Tibial artery (tissue), 4 donors: ENCODE results near the gene SRP68.

Source experiments
- DNase-seq, 2 donors: peaks; one replicate each; pipeline ENCODE4 v3.0.0-alpha.2; 2019
- H3K27ac ChIP-seq, 2 donors: fragments of 200-600 bp; sonication (generic) in 1 of 2; 1 replicate in 1 of 2; 2 replicates in 1 of 2; pipeline ENCODE4 v1.5.1; 2018 to 2019; ENCODE audit warnings: mild to moderate bottlenecking in 1 of 2
- H3K27me3 ChIP-seq, 2 donors: fragments of 200-600 bp; sonication (generic) in 1 of 2; one replicate each; pipeline versions ENCODE4 v1.5.1 to v1.6.0; 2016 to 2019
- H3K36me3 ChIP-seq, 3 donors: fragments of 200-600 bp; sonication (generic) in 2 of 3; one replicate each; pipeline ENCODE4 v1.5.1; 2016 to 2019; ENCODE audit warnings: mild to moderate bottlenecking in 2 of 3
- H3K4me1 ChIP-seq, 4 donors: fragments of 200-600 bp; sonication (generic) in 2 of 4; 1 replicate in 3 of 4; 2 replicates in 1 of 4; pipeline ENCODE4 v1.5.1; 2016 to 2019
- H3K4me3 ChIP-seq, 2 donors: fragments of 200-600 bp; sonication (generic) in 1 of 2; 1 replicate in 1 of 2; 2 replicates in 1 of 2; pipeline ENCODE4 v1.5.1; 2018 to 2019; ENCODE audit warnings: mild to moderate bottlenecking in 2 of 2
- H3K9me3 ChIP-seq, 3 donors: fragments of 200-600 bp; sonication (generic) in 1 of 3; one replicate each; pipeline ENCODE4 v1.5.1; 2016 to 2019
- CTCF ChIP-seq, 2 experiments: fragments of 200-600 bp in 1 of 2; fragments of 450-650 bp in 1 of 2; IDR thresholded peaks; one replicate each; pipeline ENCODE4 v1.5.1; 2017 to 2019; ENCODE audit warnings: antibody characterized with exemption in 2 of 2, mild to moderate bottlenecking in 1 of 2, moderate library complexity in 1 of 2
- intact Hi-C: fragments of 100-400 bp; cut with DNase I; formaldehyde crosslinking; loops from one replicate; pipeline ENCODE4 v1.15.0; 2023; ENCODE audit warnings: low total_unique reads

Gene SRP68

GRCh38 chr17:76072148-76072858 is at the start of gene SRP68:
TSS of gene SRP68 (minus strand) at chr17:76072517. CDS start at chr17:76072491, 26 bp downstream.
- no peaks in the 10 kb centered on the region for H3K9me3 ChIP-seq
- DNase-seq = peak; percentile 94 to 95
- intact Hi-C loops = no loop called here
- peaks cover 8 to 25% (median 12%) of the 10 kb centered on the region in 3 donors for H3K36me3 ChIP-seq
- TF ChIP-seq CTCF (IDR thresholded peaks at IDR 0.05) = no peak
- peak within 1 kb of the TSS; percentile 69 to 83 for H3K4me3 ChIP-seq
- peaks cover 12 to 41% of the 10 kb centered on the region in 2 donors for H3K27me3 ChIP-seq
- peaks cover 0 to 59% (median 46%) of the 10 kb centered on the region in 4 donors for H3K4me1 ChIP-seq
- peak within 1 kb of the TSS; percentile 75 to 80 for H3K27ac ChIP-seq

GRCh38 chr17:76121932-76122430 is 49.7 kb upstream of the SRP68 start:
- Histone ChIP-seq H3K36me3 (no peaks in the 10 kb centered on the region), H3K27ac (peak overlapping the region; percentile 5 to 17), H3K4me3 (peak overlapping the region; percentile 39 to 55), H3K27me3 (peaks cover 0 to 37% of the 10 kb centered on the region in 2 donors), H3K4me1 (peaks cover 0 to 11% (median 10%) of the 10 kb centered on the region in 4 donors), H3K9me3 (no peaks in the 10 kb centered on the region)
- intact Hi-C loops = loop anchor here (2.0 kb wide), 1 partner anchor 159 kb away; no protein-coding TSS in a partner anchor
- TF ChIP-seq CTCF (IDR thresholded peaks at IDR 0.05) = no peak
- DNase-seq = no peak

GRCh38 chr17:76120658-76121008 is 48.3 kb upstream of the SRP68 start:
- intact Hi-C loops = loop anchor here (2.0 kb wide), 1 partner anchor 160 kb away; no protein-coding TSS in a partner anchor
- no peak for TF ChIP-seq CTCF (IDR thresholded peaks at IDR 0.05)
- Histone ChIP-seq H3K9me3 (no peaks in the 10 kb centered on the region), H3K36me3 (no peaks in the 10 kb centered on the region), H3K4me1 (peaks cover 0 to 11% (median 10%) of the 10 kb centered on the region in 4 donors), H3K4me3 (no peak overlapping the region), H3K27ac (no peak overlapping the region), H3K27me3 (peaks cover 0 to 37% of the 10 kb centered on the region in 2 donors)
- DNase-seq = no peak

- peaks cover 0 to 11% (median 10%) of the 10 kb centered on the region in 4 donors for H3K4me1 ChIP-seq
- DNase-seq = no peak
- H3K27ac ChIP-seq = no peak overlapping the region
- no peak overlapping the region for H3K4me3 ChIP-seq
- H3K36me3 ChIP-seq = no peaks in the 10 kb centered on the region
- H3K27me3 ChIP-seq = peaks cover 0 to 31% of the 10 kb centered on the region in 2 donors
- no peak for TF ChIP-seq CTCF (IDR thresholded peaks at IDR 0.05)
- H3K9me3 ChIP-seq = no peaks in the 10 kb centered on the region
- intact Hi-C loops = loop anchor here (2.0 kb wide), 1 partner anchor 161 kb away; no protein-coding TSS in a partner anchor
Measured at GRCh38 chr17:76119409-76120371, 47.4 kb upstream of the SRP68 start.

- intact Hi-C loops = no loop called here
- no peaks in the 10 kb centered on the region for H3K4me1 ChIP-seq
- no peaks in the 10 kb centered on the region for H3K9me3 ChIP-seq
- H3K4me3 ChIP-seq = no peak overlapping the region
- no peak for TF ChIP-seq CTCF (IDR thresholded peaks at IDR 0.05)
- no peaks in the 10 kb centered on the region for H3K36me3 ChIP-seq
- no peak overlapping the region for H3K27ac ChIP-seq
- no peak for DNase-seq
- H3K27me3 ChIP-seq = peaks cover 0 to 16% of the 10 kb centered on the region in 2 donors
Measured at GRCh38 chr17:76115138-76115754, 42.9 kb upstream of the SRP68 start.
